ENCODE data around the gene RHBDF2.

RHBDF2 gene

GRCh38 chr17:76501018-76501826 lies at the start of gene RHBDF2:
RHBDF2 (minus strand) TSS chr17:76501423; CDS start chr17:76481524, 19,899 bp downstream.
- peak in 52 of 58 donors; percentile 26 to 79 (median 65) for DNase-seq

- DNase-seq: no peak
These were observed 48.3 kb upstream of the RHBDF2 start for GRCh38 chr17:76549539-76549938.

GRCh38 chr17:76549215-76549518 lies 47.9 kb upstream of the RHBDF2 start:
- DNase-seq: no peak

GRCh38 chr17:76548378-76549214 lies 47.4 kb upstream of the RHBDF2 start:
- no peak for DNase-seq

- no peak for DNase-seq
These were observed 46.5 kb upstream of the RHBDF2 start for GRCh38 chr17:76547642-76548202.

- DNase-seq: peak in 39 of 58 donors; percentile 27 to 80 (median 47)
These were observed 46.0 kb upstream of the RHBDF2 start for GRCh38 chr17:76547183-76547641.

- no peak for DNase-seq
These were observed 45.4 kb upstream of the RHBDF2 start for GRCh38 chr17:76546556-76547182.

GRCh38 chr17:76545918-76546555 lies 44.8 kb upstream of the RHBDF2 start:
- DNase-seq: peak in 1 of 58 donors; percentile 29

GRCh38 chr17:76544546-76545365 lies 43.5 kb upstream of the RHBDF2 start:
- DNase-seq: peak in 20 of 58 donors; percentile 35 to 82 (median 63)

GRCh38 chr17:76543826-76544545 lies 42.8 kb upstream of the RHBDF2 start:
- DNase-seq: peak in 42 of 58 donors; percentile 28 to 83 (median 62)

- DNase-seq: no peak
These were observed 42.2 kb upstream of the RHBDF2 start for GRCh38 chr17:76543482-76543825.

GRCh38 chr17:76542984-76543383 lies 41.8 kb upstream of the RHBDF2 start:
- DNase-seq: no peak

- no peak for DNase-seq
These were observed 41.3 kb upstream of the RHBDF2 start for GRCh38 chr17:76542566-76542971.

- DNase-seq: no peak
These were observed 40.7 kb upstream of the RHBDF2 start for GRCh38 chr17:76541739-76542454.

- DNase-seq: peak; percentile 67 to 98 (median 95)
These were observed 39.4 kb upstream of the RHBDF2 start for GRCh38 chr17:76540381-76541300.

GRCh38 chr17:76539631-76540271 lies 38.5 kb upstream of the RHBDF2 start, which contains the start of gene PRCD:
PRCD (plus strand) TSS chr17:76540044; CDS start chr17:76540142, 98 bp downstream.
- no peak for DNase-seq

Measured in anterior cingulate cortex (tissue), 58 donors.